Upper lobe of left lung (tissue), 4 donors: Measurements from ENCODE around the gene TMEM87A.
A peak's percentile ranks its signal among the peaks of the same experiment; 100 is the strongest.

ENCODE experiments used
- CTCF ChIP-seq, 6 experiments: fragments of 450-650 bp in 4 of 6; fragments of 200-600 bp in 2 of 6; sonication (generic) in 2 of 6; IDR thresholded peaks; one replicate each; pipeline ENCODE4 v1.5.1; 2016 to 2019; ENCODE audit warnings: antibody characterized with exemption in 6 of 6
- EP300 ChIP-seq, 4 donors: sonication (generic); formaldehyde crosslinking; IDR thresholded peaks; one replicate each; pipeline ENCODE4 v1.5.1; 2017; ENCODE audit warnings: antibody characterized with exemption in 4 of 4, control low read depth in 2 of 4
- POLR2A ChIP-seq, 4 donors: fragments of 450-650 bp; IDR thresholded peaks; one replicate each; pipeline ENCODE4 v1.5.1; 2016 to 2017; ENCODE audit warnings: antibody characterized with exemption in 4 of 4, mild to moderate bottlenecking in 2 of 4
- POLR2AphosphoS5 ChIP-seq, 2 donors: sonication (generic); formaldehyde crosslinking; IDR thresholded peaks; one replicate each; pipeline ENCODE4 v1.5.1; 2017; ENCODE audit warnings: antibody characterized with exemption in 2 of 2

DNA sequence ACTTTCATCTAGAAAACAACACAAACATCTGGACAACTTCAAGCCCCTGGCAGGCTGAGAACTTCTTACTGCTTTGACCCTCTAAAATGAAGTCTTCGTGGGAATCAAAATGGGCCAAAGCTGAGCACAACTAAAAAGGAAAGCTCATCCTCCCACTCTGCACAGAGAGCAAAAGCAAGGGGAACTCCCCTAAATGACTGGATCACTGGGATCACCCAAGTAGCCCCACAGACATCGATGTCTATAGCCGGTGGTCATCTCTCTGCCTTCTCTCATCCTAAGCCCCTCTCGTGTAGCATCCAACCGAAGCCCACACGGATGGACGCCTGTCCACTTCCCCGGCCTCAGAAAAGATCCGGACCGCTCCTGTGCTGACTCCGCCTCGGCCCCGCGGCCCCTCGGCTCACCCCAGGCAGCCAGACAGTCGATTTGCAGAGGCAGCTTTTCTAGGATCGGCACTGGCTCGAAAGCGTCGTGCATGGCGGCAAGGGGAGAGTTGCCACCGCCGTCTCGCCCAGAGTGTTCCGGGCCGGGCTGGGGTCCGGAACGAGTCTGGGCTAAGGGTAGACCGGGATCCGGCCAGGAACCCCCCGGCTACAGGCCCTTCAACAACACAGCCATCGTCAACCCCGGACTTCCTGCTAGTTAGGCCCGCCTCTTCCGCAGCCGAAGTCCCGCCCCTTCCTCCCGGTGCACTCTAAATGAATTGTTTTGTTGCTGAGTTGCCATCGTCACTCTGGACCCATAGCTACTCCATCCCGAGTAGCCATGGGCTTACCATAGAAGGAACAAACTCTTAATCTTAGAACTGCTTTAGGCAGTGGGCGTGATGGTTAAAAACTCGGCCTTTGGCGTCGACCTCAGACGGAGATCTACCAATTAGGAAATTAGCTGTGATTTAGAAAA lies 65.3 kb downstream of the TMEM87A start, which contains the start of gene VPS39:
- TF ChIP-seq CTCF (IDR thresholded peaks at IDR 0.05), result no peak
- peak; percentile 74 to 83 for TF ChIP-seq POLR2AphosphoS5 (IDR thresholded peaks at IDR 0.05)
- TF ChIP-seq EP300 (IDR thresholded peaks at IDR 0.05), result no peak
- peak in 3 of 4 donors; percentile 50 to 87 (median 80) for TF ChIP-seq POLR2A (IDR thresholded peaks at IDR 0.05)
